Measurements from ENCODE around the gene SORCS2.

Gene SORCS2

DNA sequence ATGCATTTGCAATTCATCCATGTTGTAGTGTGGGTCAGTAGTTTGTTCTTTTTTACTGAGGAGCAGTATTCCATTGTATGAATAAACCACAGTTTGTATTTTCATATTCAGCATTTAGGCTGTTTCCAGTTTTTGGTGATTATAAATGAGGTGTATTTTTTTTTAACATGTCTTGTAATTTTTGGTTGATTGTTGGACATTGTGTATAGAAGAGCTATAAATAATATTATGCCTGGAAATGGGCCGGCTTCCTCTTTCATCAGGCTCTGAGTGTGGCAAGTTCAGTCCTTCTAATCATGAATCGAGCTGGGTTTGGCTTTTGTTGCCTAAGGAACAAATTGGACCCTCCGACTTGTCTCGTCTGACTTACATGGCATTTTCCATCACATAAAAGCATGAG lies 126.7 kb downstream of the SORCS2 start:
- H3K27me3 Mint-ChIP-seq = peaks cover 12% of the 10 kb centered on the region
- ATAC-seq = no peak
- H3K9me3 Mint-ChIP-seq = peaks cover 16% of the 10 kb centered on the region
- no peaks in the 10 kb centered on the region for H3K36me3 Mint-ChIP-seq
- no peak overlapping the region for H3K4me3 Mint-ChIP-seq
- H3K27ac Mint-ChIP-seq = no peak overlapping the region
- no peaks in the 10 kb centered on the region for H3K4me1 Mint-ChIP-seq

- H3K27me3 Mint-ChIP-seq = peaks cover 10% of the 10 kb centered on the region
- H3K9me3 Mint-ChIP-seq = peaks cover 16% of the 10 kb centered on the region
- no peaks in the 10 kb centered on the region for H3K4me1 Mint-ChIP-seq
- no peak overlapping the region for H3K27ac Mint-ChIP-seq
- ATAC-seq = no peak
- no peaks in the 10 kb centered on the region for H3K36me3 Mint-ChIP-seq
- no peak overlapping the region for H3K4me3 Mint-ChIP-seq
Observed at GRCh38 chr4:7320206-7320797, 128.0 kb downstream of the SORCS2 start.

GRCh38 chr4:7322166-7322991 lies 130.0 kb downstream of the SORCS2 start:
- no peak for ATAC-seq
- H3K27me3 Mint-ChIP-seq = peaks cover 7% of the 10 kb centered on the region

DNA sequence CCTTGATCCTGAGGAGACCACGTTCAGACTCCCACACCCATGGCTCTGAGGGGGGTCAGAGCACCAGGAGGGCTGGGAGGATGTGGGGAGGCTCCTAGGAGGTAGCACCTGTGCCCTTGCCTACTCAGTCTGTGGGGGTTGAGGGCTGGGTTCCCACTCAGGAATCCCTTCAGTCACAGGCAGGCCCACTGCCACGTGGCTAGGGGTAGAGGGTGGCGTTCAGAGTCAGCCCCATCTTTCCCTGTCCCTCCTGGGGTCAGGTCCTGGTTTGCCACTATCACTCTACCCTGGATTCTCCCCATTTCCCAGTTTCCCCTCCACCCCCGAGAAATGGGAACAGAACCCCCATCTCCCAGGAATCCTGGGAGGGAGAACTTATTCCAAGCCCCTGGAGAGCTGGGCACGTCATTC lies 131.1 kb downstream of the SORCS2 start:
- no peak overlapping the region for H3K4me3 Mint-ChIP-seq

More at GRCh38 chr4:7322166-7322991, 130.0 kb downstream of the SORCS2 start:
- Mint-ChIP-seq H3K9me3 (peaks cover 10% of the 10 kb centered on the region), H3K36me3 (no peaks in the 10 kb centered on the region), H3K4me1 (no peaks in the 10 kb centered on the region), H3K4me3 (no peak overlapping the region), H3K27ac (no peak overlapping the region)

GRCh38 chr4:7323872-7324650 lies 131.7 kb downstream of the SORCS2 start:
- no peak for ATAC-seq
- Mint-ChIP-seq H3K36me3 (no peaks in the 10 kb centered on the region), H3K9me3 (peaks cover 6% of the 10 kb centered on the region), H3K27ac (no peak overlapping the region), H3K4me1 (no peaks in the 10 kb centered on the region), H3K27me3 (peaks cover 9% of the 10 kb centered on the region), H3K4me3 (no peak overlapping the region)

More for the DNA sequence above, 131.1 kb downstream of the SORCS2 start:
- H3K36me3 Mint-ChIP-seq = no peaks in the 10 kb centered on the region
- ATAC-seq = no peak
- peaks cover 10% of the 10 kb centered on the region for H3K9me3 Mint-ChIP-seq
- H3K27me3 Mint-ChIP-seq = peaks cover 9% of the 10 kb centered on the region
- H3K4me1 Mint-ChIP-seq = no peaks in the 10 kb centered on the region
- H3K27ac Mint-ChIP-seq = no peak overlapping the region

- H3K27me3 Mint-ChIP-seq = peaks cover 9% of the 10 kb centered on the region
- peaks cover 6% of the 10 kb centered on the region for H3K9me3 Mint-ChIP-seq
- no peak overlapping the region for H3K27ac Mint-ChIP-seq
- no peaks in the 10 kb centered on the region for H3K4me1 Mint-ChIP-seq
- no peak for ATAC-seq
- H3K4me3 Mint-ChIP-seq = no peak overlapping the region
- H3K36me3 Mint-ChIP-seq = no peaks in the 10 kb centered on the region
Observed at GRCh38 chr4:7324651-7325121, 132.3 kb downstream of the SORCS2 start.

DNA sequence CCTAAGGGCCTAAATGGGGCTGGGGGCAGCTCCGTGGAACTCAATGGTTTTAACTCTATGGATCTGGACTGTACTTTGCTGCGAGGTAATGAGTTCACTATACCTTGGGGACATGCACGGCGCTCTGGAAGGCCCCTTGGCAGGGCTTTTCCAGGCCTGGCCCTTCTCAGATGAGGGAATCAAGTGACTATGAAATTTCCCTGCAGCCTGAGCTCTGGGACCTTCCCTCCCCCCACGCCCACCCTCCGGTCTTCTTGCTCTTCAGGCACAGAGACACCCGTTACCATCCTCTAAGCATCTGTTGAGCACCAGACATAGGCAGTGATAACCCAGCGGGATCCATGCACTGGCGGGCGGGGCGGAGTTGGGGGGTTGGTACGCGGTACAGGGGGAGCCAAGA lies 133.2 kb downstream of the SORCS2 start:
- peaks cover 9% of the 10 kb centered on the region for H3K27me3 Mint-ChIP-seq
- no peak for ATAC-seq
- no peaks in the 10 kb centered on the region for H3K4me1 Mint-ChIP-seq
- H3K36me3 Mint-ChIP-seq = no peaks in the 10 kb centered on the region
- no peak overlapping the region for H3K27ac Mint-ChIP-seq
- H3K4me3 Mint-ChIP-seq = no peak overlapping the region
- H3K9me3 Mint-ChIP-seq = peaks cover 6% of the 10 kb centered on the region

DNA sequence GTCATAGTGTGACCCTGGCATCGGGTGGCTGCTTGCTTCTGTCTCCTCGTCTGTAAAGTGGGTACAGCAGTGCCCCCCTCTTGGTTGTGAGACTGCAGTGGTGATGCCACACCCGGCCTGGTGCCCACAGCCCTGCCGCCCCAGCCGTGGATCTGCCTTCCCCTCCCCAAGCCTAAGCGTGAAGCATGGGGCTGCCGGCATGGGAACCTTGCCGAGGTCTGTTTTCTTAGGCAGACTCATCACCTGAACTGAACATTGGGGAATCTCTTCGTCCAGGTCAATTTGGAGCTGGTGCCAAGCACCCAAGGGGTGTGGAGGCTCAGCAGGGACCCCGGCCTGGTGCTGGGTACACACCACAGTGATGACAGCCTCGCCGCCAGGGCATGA lies 134.0 kb downstream of the SORCS2 start:
- no peak for ATAC-seq
- H3K4me3 Mint-ChIP-seq = no peak overlapping the region
- peaks cover 9% of the 10 kb centered on the region for H3K27me3 Mint-ChIP-seq
- peaks cover 4% of the 10 kb centered on the region for H3K9me3 Mint-ChIP-seq
- no peaks in the 10 kb centered on the region for H3K36me3 Mint-ChIP-seq
- no peak overlapping the region for H3K27ac Mint-ChIP-seq
- H3K4me1 Mint-ChIP-seq = no peaks in the 10 kb centered on the region

DNA sequence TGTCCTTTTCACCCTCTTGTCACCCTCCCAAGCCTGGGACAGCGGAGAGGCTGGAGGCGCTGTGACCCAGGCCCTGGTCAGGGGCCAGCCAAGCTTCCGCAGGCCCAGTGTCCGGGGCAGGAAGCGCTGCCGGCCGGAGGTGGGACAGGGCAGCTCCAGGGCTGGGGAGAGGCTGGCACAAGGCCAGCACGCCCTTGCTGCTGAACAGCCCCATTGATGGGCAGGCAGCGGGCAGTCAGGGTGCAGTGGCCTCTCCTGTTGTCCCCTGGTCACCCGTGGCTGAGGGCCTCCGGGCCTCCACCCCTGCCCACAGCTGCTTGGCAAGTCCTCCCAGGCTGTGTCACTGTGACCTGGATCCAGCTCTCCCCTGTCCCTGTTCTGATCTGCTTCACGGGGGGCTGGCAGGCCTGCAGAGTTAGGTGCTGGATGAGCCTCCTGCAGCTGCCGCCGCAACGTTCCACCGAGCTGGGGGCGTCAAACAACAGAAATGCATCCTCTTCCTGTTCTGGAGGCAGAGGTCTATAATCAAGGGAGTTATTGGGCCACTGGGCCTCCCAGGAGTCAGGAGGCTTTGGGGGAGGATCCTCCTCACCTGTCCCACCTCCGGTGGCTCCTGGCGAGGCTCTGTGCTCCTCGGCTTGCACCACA lies 134.5 kb downstream of the SORCS2 start:
- Mint-ChIP-seq H3K4me3 (no peak overlapping the region), H3K4me1 (no peaks in the 10 kb centered on the region), H3K9me3 (peaks cover 4% of the 10 kb centered on the region), H3K27ac (no peak overlapping the region), H3K36me3 (no peaks in the 10 kb centered on the region), H3K27me3 (peaks cover 9% of the 10 kb centered on the region)
- ATAC-seq = no peak

DNA sequence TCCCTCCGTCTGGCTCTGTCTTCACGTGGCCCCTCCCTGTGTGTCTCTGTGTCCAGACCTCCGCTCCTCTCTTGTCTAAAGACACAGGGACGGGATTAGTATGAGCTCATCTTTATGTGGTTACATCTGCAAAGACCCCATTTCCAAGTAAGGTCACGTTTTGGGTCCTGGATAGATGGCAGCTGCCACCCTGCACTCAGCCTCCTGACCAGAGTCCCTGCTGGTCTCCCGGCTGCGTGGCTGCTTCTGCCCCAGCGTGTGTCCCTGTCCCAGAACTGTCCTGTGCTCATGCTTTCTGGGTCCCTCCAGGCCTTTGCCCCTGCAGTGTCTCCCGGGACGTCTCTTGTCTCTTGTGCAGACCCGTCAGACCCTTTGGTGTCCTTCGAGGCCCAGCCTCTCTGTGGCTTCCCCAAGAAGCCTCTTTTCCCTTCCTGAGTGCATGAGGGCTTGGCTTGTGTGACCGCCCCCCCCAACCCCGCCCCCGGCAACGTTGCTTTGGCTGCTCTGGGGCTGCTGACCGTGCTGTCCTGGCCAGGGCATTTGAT lies 135.1 kb downstream of the SORCS2 start:
- Mint-ChIP-seq H3K4me3 (no peak overlapping the region), H3K27me3 (peaks cover 9% of the 10 kb centered on the region), H3K9me3 (peaks cover 4% of the 10 kb centered on the region), H3K36me3 (no peaks in the 10 kb centered on the region), H3K4me1 (no peaks in the 10 kb centered on the region), H3K27ac (no peak overlapping the region)
- ATAC-seq = no peak

- H3K27me3 Mint-ChIP-seq = peaks cover 9% of the 10 kb centered on the region
- no peak for ATAC-seq
- H3K4me3 Mint-ChIP-seq = no peak overlapping the region
- H3K36me3 Mint-ChIP-seq = no peaks in the 10 kb centered on the region
- H3K9me3 Mint-ChIP-seq = no peaks in the 10 kb centered on the region
- H3K4me1 Mint-ChIP-seq = no peaks in the 10 kb centered on the region
- no peak overlapping the region for H3K27ac Mint-ChIP-seq
Observed at GRCh38 chr4:7328162-7328912, 136.0 kb downstream of the SORCS2 start.

DNA sequence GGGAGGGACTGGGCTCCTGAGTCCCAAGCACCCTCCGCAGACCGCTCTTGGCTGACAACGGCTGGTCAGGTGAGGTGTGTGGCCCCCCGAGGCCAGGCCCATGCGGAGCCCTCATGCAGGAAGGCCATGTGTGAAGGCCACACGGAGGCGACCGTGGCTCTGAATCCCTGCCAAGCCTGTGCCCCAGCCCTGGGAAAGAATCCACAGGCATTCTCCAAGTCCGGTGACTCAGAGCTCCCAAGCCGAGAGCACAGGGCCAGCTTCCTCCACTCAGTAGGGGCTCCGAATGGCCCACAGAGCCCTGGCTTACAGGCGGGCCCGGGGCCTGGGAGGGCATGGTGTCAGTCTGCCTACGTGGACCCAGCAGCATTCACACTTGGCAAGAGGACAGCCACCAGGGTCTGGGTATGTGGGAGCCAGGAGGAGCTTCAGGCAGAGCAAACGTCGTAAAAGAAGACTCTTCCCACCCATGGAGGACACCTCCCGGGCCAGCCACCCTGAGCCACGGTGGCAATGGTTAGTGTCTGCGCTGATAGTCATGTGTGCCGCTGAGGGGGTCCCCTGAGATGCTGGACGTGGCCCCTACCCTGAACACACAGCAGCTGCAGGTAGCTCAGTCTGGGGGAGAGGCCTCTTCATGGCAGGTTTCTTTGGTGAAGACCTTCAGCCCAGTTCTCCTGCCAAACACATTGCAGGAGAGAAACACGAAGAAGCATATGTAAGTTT lies 136.7 kb downstream of the SORCS2 start:
- Mint-ChIP-seq H3K4me3 (no peak overlapping the region), H3K9me3 (no peaks in the 10 kb centered on the region), H3K27me3 (peaks cover 9% of the 10 kb centered on the region), H3K27ac (no peak overlapping the region), H3K36me3 (no peaks in the 10 kb centered on the region), H3K4me1 (no peaks in the 10 kb centered on the region)
- no peak for ATAC-seq

GRCh38 chr4:7330031-7330596 lies 137.8 kb downstream of the SORCS2 start:
- ATAC-seq = no peak
- H3K9me3 Mint-ChIP-seq = no peaks in the 10 kb centered on the region
- H3K36me3 Mint-ChIP-seq = no peaks in the 10 kb centered on the region
- no peaks in the 10 kb centered on the region for H3K4me1 Mint-ChIP-seq
- H3K27ac Mint-ChIP-seq = no peak overlapping the region
- no peak overlapping the region for H3K4me3 Mint-ChIP-seq
- H3K27me3 Mint-ChIP-seq = peaks cover 9% of the 10 kb centered on the region
